ENCODE data around the gene MANSC1.
A peak's percentile ranks its signal among the peaks of the same experiment; 100 is the strongest.

The MANSC1 gene

DNA sequence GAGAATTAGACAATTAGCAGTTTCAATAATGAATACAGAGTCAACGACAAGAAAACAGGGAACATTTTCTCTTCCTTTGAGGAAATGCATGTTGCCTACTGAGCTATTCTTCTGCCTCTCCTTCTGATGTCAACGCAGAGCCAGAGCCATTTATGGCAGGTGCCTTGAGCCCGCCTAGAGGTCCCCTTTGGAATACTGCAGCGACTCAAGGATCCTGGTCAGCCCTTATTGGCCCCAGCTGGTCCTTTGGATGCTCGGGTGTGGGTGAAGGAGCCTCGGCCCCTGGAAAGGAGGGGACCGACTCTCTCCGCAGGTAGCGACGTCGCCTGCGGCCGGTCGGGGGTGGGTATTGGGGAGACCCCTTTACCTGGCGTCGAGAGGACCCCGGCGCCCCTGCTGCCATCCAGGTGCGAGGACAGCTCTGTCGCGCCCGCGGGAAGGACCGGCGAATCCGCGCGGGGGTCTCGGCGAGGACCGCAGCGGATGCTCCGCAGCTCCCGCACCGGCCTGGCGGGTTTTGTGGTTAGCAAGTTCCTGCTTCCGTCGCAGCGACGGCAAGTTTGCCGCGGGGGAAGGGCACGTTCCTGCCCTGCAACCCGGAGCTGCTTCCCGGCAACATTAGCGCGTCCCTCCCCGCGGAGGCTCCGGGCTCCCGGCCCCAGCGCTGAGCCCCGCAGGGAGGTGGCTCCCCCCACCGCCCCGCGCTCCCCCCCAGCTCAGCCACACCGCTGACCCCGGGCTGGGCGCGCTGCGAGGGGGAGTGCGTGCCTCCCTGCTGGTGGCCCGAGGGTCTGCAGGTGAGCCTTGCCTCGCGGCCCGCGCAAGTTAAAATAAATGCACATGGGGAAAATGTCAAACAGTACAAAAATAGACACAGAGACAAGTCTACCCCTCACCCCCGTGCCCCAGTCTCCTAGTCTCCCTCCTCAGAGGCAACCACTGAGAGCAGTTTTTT is at the start of gene MANSC1:
Gene MANSC1, minus strand, starts transcription at position 532 of the 955 bp plus-strand sequence. CDS start 6,928 bp downstream, outside the sequence.
- DNase-seq, result peak; percentile 4 to 61

DNA sequence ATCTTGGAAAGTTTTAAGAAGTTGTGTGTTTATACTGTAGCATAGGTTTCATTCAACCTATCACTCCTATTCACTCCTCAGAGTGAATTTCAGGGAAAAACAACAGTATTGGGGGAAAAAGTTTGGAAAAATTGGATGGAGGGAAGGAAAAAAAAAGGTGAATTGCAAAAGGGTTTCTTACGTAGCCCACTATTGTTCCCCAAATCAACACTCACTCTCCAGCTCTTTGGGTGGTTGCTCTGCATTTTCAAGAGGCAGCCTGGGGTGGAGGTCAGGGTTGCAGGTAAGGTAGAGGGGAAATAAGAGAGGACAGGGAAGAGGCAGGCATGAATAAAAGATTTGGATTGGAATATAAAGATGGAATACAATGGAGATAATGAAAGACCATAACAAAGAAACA is 49.1 kb upstream of the MANSC1 start:
- no peak for DNase-seq

DNA sequence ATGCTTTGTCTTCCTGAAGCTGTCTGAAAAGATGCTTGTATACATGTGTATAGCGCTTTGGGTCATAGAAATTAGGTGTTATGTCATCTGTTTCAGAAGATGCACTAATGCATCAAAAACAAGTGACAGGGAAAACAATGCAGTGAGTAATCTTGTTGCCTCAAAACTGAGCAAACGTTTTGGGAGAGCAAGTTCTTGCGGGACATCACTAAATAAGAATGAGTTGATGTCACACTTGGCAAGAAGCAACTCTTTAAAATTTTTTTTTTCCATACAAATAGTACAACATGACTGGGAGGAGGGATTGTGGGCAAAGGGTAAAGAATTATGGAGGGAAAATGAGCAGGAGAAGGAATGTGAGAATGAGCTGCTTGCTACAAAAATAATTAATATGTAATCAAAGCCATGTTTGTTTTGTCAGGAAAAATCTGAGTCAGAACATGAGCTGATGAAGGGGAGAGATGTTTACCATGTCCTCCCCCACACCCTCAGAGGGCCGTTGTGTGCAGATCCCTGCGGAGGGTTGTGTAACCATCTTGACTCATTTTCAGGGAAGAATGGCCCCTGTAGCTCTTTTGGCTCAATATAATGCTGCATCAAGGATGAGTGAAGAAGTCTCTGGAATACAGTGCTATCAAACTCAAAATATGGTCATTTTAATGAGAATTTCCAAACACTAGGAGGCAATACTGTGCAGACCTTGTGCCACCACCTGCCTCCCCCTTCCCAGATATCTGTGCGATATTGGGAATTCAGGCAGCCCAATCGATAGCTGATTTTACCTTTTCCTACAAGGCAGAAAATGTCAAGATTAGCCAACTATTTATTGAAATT is 48.2 kb upstream of the MANSC1 start:
- DNase-seq, result peak in 1 of 2 experiments; percentile 58

DNA sequence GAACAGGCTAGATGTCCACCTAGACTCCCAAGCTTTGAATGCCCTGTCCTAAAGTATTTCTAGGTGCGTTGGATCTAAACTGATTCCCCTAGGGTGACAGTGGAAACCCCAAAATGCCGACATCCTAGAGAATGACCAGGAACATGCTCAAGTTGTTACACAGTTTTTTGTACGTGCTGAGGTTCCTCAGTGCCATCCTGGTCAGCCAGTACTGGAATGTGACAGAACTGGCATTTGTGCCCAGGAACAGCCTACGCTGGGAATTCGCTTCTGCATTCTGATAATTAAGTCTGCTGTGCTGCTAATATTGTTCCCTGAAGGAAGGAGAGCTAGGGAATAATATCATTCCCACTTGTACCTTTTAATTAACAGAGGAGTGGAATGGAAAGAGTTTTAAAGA is 47.1 kb upstream of the MANSC1 start:
- DNase-seq, result no peak

DNA sequence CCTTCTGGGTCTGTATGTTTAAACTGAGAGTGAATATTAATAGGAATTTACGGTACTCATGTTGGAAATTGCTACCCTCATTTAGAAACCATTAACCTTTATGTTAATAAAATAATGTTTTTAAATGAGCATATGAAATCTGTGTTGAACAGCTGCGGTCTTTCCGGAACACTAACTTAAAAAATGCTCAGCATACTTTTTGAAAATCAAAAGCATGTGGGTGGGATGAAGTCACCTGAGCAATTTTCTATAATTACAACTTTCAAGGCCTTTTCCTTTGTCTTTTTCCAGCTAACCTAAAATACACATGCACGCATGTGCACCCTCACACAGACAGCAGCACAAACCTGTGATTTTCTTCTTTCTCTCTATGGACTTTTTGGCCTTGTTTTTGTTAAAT is 46.7 kb upstream of the MANSC1 start:
- no peak for DNase-seq

DNA sequence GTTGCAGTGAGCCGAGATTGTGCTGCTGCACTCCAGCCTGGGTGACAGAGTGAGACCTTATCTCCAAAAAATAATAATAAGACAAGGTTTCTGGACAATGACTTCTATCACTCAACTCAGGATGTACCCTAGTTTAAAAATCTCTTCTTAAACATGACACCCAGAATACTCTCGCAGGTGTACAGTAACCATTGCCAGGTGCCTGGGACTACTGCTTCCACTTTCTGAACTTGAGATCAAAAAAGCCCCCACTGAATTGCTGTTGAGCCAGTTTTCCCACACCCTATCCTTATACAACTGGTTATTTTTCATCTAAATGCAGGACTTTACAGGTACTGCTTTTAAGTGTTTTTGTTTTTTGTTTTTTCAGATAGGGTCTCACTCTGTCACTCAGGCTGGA is 43.1 kb upstream of the MANSC1 start:
- no peak for DNase-seq

DNA sequence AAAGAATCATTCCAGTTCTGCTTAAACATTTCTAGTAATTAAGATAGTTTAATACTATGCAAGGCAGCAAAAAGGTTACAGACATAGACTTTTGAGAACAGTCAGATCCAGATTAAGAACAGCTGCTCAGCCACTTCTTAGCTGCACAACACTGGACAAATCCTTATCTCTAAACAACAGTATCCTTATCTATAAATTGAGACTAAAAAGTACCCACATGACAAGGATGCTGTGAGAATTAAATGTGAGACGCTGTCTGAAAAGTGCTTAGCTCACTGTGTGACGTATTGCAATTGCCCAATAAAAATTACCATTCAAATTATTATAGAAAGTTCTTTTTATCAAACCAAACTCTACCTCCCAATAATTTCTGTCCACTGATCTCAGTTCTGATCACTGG is 42.4 kb upstream of the MANSC1 start:
- no peak for DNase-seq

DNA sequence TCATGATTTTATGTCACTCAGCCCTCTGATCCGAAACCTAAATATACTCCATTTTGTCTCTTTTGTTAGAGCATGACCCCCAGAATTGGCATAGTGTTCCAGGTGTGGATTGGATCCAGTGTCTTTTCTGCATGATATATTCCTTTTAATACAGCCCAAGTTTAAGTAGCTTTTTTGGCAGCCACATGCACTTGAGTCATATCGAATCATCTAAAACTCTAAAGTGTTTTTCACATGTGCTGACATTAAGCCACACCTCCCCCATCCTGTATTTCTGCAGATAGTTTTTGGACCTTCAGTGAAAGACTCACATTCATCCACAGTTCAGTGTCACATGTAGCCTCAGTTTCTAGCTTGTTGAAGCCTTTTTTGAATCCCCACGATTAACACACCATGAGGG is 37.5 kb upstream of the MANSC1 start:
- DNase-seq, result peak; percentile 9 to 68

DNA sequence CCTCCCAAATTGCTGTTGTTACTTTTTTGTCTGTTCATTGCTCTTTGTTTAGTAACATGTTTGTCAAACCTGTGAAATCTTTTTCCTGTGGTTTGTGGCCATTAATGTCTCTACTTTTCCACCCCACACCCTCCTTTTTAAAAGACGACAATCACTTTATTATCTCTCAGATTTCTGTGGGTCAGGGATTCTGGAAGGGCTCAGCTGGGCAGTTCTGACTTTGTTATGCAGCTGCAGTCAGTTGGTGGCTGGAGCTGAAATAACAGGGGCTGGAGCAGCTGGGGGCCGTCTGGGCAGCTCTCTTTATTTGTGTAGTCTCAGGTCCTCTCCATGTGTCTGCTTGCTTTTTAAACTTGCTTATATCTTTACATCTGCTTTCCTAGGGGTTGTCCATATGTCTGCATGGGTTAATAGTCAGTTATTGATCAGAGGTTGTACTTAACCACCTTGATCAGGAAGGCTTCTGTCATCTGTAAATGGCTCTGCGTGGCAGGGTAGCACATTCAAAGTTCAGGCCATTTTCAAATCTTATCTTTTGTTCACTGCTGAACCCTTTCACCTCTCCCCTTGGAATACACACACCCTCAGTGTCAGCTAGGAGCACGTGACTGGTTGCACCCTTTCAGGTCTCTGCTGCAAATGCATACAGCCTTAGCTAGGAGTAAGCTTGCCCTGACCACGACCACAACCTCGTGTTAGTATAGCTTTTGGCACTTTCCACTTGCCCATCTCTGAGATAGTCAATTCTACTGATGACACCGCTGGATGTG is 34.7 kb upstream of the MANSC1 start:
- no peak for DNase-seq

DNA sequence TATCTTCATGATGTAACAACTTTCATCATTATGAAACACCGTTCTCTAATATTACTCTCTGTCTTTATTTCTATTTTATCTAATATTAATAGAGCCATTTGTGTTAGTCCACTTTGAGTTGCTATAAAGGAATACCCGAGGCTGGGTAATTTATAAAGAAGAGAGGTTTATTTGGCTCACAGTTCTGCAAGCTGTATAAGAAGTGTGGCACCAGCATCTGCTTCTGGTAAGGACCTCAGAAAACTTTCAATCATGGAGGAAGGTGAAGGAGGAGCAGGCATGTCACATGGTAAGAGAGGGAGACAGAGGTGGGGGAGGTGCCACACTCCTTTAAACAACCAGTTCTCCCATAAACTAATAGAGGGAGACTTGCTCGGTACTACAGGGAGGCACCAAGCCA is 31.9 kb upstream of the MANSC1 start:
- DNase-seq, result no peak

DNA sequence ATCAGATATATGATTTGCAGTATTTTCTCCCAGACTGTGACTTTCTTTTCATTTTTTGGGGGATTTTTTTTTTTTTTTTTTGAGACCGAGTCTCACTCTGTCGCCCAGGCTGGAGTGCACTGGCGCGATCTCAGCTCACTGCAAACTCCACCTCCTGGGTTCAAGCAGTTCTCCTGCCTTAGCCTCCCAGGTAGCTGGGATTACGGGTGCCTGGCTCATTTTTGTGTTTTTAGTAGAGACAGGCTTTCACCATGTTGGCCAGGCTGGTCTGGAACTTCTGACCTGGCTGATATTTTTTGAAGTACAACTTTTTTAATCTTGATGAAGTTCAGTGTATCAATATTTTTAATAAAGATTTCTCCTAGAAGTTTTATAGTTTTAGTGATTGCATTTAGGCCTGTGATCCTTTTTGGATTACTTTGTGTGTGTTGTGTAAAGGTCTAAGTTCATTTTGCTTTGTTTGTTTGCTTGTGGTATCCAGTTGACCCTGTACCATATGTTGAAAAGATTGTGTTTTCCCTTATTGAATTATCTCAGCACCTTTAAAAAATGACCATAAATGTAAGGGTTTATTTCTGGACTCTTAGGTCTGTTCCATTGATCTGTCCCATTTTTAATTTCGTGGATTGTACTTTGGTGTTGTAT is 31.0 kb upstream of the MANSC1 start:
- DNase-seq, result no peak

DNA sequence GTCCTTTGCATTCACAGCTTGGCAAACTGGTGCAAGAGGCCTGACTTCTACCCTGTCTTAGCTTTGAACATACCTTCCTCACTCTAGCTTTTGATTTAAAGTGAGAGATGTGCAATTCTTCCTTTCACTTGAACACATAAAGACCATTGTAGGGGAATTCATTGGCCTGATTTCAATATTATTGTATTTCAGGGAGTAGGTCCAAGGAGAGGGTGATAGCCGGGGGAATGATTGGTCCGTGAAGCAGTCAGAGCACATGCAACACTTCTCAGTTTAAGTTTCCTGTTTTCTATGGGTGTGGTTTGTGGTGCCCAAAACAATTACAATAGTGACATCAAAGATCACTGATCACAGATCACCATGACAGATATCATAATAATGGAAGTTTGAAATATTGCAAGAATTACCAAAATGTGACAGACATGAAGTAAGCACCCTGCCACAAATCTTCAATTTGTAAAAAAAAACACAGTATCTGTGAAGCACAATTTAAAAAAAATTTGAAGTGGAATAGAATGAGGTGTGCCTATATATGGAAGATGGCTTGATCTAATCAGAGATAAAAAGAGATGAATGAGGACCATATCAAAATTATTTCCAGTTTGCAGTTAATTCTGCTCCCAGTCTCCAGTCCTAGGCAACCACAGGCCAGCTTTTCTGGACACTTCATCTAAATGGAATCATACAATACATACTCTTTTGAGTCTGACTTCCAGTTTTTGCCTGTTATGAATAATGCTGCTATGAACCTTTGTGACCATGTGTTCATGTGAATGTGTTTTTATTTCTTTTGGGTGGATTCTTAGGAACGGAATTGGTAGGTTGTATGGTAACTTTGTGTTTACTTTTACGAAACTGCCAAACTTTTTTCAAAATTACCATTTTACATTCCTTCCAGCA is 30.0 kb upstream of the MANSC1 start:
- DNase-seq, result no peak

DNA sequence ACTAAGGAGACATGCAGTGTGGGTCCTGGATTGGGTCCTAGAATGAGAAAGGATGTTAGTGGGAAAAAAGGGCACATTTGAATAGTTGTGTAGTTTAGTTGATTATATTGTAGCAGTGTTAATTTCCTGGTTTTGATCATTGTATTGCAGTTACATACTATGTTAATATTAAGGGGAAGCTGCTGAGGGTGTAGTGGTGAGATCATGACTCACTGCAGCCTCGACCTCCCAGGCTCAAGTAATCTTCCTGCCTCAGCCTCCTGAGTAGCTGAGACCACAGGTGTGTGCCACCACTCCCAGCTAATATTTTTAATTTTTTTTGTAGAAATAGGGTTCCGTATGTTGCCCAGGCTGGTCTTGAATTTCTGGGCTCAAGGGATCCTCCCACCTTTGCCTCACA is 28.6 kb upstream of the MANSC1 start:
- no peak for DNase-seq

DNA sequence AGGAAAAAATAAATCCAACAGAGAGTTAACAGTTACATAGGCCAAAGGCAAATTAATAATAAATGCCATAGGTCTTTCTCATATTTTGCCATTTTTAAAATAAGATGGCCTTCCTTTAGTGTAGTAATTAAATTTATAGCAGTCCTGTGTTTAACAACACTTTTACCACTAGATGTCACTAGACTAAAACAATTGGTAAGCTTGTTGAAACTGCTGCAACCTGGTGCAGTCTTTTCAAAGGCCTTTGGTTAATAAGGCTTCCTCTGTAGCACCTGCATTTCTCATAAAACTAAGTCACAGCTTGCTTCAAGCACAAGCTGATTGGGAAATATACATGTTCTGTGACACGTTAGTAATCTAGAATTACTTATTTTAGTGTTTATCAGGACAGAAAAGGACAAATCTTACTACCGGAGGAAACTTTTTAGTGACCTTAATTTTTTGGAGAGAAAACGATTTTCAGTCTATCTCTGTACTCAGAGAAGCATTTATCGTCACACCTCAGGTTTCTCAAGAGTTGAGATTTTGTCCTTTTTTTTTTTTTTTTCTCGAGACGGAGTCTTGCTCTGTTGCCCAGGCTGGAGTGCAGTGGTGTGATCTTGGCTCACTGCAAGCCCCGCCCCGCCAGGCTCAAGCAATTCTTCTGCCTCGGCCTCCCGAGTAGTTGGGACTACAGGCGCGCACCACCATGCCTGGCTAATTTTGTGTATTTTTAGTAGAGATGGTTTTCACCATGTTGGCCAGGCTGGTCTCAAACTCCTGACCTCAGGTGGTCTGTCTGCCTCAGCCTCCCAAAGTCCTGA is 26.8 kb upstream of the MANSC1 start:
- DNase-seq, result peak; percentile 43 to 83

DNA sequence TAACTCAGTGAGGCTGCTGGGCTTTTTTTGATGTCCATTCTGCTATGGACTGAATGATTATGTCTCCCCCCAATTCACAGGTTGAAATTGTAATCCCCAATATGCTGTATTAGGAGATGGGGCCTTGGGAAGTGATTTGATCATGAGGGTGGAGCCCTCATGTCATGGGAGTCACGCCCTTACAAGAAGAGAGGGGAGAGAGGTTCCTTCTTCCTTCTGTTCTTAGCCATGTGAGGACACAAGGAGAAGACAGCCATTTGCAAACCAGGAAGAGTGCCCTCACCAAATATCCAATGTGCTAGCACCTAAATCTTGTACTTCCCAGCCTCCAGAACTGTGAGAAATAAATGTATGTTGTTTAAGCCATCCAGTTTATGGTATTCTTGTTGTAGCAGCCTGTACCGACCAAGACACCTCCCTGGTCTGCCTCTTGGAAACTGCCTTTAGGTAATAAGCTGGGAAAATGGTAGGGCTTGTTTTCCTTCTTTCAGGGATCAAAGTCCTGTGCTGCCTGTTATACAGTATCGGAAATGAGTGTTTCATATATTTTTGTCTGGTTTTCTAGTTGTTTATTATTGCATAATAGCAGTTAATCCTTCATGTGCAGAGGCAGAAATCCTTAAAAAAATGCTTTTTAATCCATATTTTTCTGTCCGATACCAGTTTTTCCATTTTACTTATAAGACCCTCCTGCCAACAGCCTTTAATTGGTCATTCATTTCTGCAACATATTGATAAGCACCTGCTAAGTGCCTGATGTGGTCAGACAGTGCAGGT is 23.1 kb upstream of the MANSC1 start:
- no peak for DNase-seq

DNA sequence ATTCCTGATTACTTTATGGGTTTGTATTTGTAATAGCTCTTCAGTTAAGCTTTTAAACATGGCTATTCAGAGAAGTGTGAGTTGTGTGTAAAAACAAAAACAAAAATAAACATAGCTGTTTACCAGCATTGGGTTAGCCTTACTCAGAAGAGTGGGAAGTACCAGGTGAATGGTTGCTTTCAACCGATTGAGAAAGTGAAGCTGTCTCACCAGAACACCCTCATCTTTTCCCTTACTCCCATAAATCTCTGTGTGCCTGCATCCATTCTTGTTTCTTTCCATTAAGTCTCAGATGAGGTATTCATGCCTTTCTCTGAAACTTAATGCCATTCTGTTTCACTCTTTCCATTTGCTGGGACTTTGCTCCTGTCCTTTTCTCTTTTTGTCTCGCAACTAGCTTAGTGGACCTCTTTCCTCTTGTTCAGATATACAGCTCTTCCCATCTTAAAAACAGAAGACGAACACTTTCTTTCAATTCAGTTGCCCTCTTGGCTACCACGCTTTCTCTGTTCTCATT is 17.5 kb upstream of the MANSC1 start:
- DNase-seq, result no peak

DNA sequence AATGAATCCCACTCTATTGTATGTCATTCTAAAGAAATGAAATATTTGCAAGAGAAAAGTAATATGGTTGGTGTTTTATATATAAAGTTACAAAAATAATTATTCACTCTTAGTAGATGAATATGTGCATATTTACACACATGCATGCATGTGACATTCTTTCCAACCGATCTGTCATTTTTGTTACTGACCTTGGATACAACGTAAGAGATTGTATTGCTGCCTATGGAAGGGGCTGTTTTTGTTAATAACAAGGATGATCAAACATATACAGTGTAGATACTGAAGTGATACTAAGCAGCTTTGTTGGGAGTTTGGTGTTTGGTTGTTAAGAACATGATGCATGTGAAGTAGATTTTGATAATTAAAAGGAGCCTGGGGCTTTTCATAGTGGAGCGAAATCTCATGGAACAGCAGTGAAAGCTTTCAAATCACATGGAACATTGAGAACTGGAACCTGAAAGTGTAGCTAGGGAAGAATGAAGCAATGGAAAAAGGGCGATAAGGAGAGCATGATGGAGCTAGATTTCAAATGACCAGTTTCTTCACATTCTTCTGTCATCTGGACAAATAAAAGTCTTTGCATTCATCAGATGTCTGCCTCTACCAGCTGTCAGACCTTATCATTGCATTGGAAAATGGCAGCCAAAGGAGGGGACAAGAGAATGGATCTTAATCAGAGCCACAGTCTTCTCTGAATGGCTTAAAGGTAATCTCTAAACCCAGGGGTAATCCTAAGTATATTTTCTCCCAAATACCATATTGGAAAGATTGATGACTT is 16.8 kb upstream of the MANSC1 start:
- DNase-seq, result no peak

DNA sequence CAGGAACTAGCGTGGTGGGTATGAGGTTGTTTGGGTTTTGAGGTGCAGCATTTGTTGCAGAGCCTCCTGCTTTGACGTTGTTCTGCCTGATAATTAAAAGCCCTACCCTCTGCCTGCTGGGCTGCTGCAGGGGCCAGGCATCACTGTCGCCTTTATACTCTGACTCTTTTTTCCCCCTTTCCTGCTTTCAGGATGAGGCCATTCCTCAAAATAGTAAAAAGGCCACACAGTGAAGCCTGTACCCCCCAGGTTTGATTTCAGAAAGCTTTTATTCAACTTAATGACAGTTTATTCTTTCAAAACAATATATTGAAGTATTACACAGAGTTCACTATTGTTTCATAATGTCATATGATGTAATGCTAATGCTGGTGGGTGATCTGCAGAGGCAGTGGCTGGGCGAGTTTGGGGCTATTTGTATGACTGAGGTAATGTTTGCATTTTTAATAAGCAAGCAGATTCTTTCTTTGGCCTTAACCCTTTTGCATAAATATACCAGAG is 15.9 kb upstream of the MANSC1 start:
- DNase-seq, result no peak

DNA sequence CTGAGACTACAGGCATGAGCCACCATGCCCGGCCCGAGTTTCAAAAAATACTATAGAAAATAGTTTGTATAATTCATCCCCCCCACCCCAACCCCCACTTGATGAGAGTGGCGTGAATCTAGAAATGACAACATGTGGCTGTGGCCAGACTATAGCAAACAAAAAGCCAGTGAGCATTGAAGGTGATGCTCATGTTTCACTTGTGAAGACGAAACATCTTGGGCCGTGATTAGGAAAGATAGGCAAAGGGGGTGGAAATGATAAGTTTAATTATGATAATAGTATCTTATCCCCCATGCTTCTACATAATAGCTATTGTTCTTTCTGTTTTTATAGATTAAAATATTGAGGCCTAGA is 15.4 kb upstream of the MANSC1 start:
- no peak for DNase-seq

Data from NCI-H446 (cell line).